Skeletal muscle cell (primary cell): ENCODE results near the gene TGM6.
"Not testable (repeated sequence)": the region's sequence is repeated elsewhere in the genome, so short reads cannot be mapped to it uniquely, and the experiment has no call there.

Source experiments
- DNase-seq: peaks from one replicate; pipeline ENCODE4 v3.0.0-alpha.2; 2010; ENCODE audit warnings: low read depth
- H3K4me3 ChIP-seq: 2 replicates; pipeline ENCODE4 v1.5.1; 2011; ENCODE audit warnings: low read depth, mild to moderate bottlenecking, control low read depth, low read length, moderate library complexity

Gene TGM6

DNA sequence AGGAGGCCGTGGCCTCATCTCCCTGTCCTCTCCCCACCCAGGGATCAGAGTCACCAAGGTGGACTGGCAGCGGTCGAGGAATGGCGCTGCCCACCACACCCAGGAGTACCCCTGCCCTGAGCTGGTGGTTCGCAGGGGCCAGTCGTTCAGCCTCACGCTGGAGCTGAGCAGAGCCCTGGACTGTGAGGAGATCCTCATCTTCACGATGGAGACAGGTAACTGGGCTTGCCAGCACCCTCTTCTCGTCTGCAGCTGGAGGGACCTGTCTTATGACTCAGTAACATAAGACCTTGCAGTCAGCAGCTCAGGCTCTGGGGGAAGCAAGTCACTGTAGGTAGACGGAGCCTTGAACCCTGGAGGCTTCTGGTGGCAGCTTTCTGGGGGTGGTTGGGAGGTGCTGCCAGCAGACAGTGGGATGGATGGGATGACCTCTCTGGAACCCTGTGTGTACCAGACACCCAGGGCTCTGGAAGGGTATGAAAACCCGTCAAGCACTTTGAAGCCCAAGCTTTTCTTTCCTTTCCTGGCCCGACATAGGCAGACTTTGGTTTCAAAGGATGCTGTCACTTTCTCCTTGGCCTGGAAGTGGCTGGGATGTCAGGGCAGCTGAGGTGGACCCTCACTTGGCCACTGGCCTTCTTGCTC, 13.8 kb downstream of the TGM6 start:
- no peak for DNase-seq
- H3K4me3 ChIP-seq = no peak overlapping the region

DNA sequence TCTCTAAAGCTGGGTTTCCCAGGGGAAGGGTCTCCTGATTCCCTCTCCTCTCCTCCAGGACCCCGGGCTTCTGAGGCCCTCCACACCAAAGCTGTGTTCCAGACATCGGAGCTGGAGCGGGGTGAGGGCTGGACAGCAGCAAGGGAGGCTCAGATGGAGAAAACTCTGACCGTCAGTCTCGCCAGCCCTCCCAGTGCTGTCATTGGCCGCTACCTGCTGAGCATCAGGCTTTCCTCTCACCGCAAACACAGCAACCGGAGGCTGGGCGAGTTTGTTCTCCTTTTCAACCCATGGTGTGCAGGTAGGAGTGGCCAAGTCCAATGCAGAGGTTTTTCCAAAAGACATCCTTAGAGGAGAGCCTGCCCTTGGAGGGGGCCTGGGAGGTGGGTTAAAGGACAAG, 14.4 kb downstream of the TGM6 start:
- no peak for DNase-seq
- H3K4me3 ChIP-seq = no peak overlapping the region

DNA sequence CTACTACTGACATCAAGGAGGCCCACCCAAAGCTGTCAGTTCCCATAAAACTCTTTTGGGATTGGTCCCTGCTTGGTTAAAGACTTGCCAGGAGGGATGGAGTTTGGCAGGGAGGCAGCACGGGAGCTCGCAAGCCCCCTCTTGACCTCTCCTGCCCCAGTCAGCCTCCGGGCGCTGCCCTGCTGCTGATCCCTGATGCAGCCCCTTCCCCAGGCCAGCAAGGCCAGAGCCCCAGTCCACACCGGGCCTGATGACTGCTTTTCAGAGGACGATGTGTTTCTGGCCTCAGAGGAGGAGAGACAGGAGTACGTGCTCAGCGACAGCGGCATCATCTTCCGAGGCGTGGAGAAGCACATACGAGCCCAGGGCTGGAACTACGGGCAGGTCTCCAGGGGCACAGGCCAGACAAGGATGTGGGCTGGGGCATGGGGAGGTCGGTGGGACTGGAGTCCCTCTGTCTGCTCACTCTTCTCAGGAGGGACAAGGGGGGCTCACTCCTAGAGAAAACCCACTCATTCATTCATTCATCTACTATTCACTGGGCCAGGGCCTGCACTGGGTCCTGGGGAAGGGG, 15.6 kb downstream of the TGM6 start:
- no peak overlapping the region for H3K4me3 ChIP-seq
- DNase-seq = no peak

DNA sequence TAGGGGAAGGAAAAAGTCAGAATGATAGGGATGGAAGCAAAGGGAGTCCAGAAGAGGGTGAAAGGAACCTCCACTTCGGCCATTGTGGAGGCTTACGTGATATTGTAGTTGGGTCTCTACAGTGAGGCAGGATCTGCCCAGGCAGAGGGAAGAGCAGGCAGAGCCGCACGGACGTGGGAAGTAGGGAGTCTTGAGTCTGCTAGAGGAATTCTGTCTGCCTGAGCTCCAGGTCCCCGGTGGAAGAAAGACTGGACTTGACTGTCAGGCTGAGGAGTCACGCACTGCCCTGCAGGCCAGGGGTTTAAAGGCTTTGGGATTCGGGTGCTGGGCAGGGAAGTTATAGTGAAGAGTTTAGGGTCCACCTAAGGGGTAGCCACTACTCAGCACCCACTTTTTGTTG, 16.4 kb downstream of the TGM6 start:
- H3K4me3 ChIP-seq = no peak overlapping the region
- DNase-seq = no peak

DNA sequence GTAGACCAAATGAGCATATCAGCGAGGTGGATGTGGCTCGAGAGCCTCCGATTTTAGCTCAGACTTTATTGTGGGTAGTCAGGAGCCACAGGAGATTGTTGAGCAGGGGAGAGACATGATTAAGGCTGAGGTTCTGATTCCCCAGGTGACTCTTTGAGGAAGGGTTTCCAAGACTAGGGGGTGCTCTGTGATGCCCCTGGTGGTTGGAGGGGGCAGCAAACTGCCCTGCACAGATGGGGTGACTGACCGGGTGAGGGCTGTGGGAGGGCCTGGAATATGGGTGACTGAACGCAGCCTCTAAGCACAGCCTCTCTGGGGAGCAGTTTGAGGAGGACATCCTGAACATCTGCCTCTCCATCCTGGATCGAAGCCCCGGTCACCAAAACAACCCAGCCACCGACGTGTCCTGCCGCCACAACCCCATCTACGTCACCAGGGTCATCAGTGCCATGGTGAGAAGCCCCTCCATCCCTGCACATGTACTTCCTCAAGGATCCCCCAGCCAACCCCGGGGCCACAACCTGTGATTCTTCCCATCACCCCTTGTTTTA, 17.0 kb downstream of the TGM6 start:
- DNase-seq = no peak
- H3K4me3 ChIP-seq = no peak overlapping the region

DNA sequence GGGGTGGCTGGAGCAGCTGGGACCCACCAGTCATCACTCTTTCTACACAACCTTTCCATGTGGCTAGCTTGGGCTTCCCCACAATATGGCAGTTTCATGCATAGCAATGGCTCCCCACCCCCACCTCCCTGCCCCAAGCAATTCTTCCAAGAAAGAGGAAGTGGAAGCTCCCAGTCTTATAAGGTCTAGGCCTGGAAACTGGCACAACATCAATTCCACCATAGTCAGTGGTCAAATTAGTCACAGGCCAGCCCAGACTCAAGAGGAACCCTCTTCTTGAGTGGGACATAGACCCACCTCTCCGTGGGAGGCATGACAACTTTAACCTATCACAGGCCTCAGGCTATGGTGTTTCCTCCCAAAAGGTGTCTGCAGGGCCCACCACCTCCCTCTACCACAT, 17.7 kb downstream of the TGM6 start:
- DNase-seq = no peak
- no peak overlapping the region for H3K4me3 ChIP-seq

DNA sequence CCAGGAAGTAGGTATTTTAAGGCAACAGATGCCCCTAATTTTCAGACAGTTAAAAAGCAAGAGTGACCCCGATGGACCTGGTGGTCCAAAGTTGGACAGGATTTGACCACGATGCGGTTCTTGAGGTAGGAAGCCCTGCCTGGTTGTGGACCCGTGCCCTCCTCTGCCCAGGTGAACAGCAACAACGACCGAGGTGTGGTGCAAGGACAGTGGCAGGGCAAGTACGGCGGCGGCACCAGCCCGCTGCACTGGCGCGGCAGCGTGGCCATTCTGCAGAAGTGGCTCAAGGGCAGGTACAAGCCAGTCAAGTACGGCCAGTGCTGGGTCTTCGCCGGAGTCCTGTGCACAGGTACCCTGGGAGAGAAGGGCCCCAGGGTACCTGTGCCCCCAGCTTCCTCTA, 18.7 kb downstream of the TGM6 start:
- H3K4me3 ChIP-seq = no peak overlapping the region
- no peak for DNase-seq

DNA sequence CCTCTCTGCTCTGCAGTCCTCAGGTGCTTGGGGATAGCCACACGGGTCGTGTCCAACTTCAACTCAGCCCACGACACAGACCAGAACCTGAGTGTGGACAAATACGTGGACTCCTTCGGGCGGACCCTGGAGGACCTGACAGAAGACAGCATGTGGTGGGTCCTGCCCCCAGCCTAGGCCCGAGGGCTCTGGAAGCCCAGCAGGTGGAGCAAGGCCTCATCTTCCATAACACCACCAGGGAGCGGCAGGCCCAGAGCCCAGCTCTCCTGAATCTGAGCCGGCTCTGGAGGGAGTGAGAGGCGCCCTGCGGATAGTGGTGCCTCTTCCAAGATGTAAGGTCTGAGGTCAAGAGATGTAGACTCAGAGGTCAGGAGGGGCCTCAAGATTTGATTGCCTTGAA, 19.6 kb downstream of the TGM6 start:
- no peak overlapping the region for H3K4me3 ChIP-seq
- DNase-seq = no peak

DNA sequence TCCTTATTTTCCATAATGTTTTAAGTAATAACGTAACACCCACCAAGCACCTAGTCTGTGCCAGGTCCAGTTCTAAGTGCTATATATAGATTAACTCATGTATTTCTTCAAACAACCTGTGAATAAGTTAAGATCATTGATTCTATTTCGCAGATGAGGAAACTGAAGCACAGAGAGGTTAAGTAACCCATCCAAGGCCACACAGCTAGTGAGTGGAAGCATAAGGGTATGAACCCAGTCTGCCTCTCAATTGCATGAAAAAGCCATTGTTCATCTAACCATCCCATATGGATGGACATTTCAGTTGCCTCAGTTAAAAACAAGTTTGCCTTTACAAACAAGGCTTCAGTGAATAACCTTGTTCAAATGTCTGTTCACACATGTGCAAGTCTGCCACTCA, 20.8 kb downstream of the TGM6 start:
- DNase-seq = no peak
- no peak overlapping the region for H3K4me3 ChIP-seq

DNA sequence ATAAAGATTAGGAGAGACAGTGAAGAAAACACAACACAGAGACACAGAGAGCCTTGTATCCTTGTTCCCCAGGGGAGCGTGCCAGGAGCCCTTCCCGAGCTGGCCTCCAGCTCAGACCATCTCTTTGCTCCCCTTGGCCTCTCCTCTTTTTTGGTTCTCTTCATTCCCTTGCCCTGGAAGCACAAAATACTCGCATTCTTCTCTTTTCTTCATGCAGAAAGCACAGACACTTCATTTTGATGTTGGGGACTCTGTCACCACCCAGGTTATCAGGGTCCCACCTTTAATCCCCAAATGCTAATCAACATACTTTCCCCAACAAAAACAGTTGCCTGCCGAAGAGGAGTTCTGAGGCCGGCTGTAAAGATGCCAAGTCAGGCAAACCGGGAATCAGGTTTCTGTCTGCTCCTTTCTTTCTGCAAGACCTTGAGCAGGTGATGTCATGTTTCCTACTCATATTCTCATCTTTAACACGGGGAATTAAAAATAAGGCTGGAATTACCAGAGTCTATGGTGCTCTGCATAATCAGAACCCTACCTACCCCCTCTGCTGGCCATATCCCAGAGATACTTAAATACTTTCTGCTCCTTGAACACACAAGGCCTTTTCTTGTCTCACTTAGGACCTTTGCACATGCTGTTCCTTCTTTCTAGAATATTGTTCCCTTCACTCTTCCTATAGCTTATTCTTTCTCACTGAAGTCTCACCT, 21.7 kb downstream of the TGM6 start:
- H3K4me3 ChIP-seq = no peak overlapping the region
- DNase-seq = peak; percentile 36

DNA sequence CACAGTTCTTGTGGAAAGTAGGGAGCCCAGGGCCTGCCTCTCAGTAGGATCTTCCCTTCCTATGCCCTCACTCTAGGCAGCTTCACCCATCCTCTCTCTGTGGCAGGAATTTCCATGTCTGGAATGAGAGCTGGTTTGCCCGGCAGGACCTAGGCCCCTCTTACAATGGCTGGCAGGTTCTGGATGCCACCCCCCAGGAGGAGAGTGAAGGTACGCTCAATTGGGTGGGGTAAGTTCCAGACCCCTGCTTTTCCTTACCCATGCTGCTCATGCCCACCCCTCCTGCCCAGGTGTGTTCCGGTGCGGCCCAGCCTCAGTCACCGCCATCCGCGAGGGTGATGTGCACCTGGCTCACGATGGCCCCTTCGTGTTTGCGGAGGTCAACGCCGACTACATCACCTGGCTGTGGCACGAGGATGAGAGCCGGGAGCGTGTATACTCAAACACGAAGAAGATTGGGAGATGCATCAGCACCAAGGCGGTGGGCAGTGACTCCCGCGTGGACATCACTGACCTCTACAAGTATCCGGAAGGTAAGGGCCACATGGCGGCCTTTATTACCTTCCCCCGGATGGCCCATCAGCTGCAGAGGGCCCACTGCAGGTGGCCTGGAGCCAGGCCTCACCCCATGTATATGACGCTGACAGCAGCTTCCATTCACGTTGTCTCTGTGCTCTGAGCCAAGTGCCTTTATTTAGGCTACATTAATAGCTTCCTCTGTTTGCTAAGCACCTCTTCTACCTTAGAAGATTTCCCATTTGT, 22.8 kb downstream of the TGM6 start:
- no peak overlapping the region for H3K4me3 ChIP-seq
- no peak for DNase-seq

DNA sequence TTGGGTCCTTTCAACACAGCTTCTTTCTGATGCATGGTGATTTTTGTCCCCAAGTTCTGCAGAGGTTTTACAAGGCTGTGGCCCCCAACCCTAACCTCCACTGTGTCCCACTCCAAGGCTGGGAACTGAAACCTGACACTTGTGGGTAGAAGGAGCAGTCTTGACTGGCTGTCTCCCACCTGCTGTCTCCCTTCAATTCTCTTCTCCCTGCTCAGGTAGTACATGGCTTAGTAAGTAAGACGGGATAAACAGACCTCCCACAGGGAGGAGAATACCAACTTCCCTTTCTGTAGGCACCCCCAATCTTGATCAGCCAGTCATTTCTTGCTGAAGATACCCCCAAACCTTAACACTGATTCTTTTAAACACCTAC, 25.0 kb downstream of the TGM6 start:
- DNase-seq = no peak
- H3K4me3 ChIP-seq = no peak overlapping the region

DNA sequence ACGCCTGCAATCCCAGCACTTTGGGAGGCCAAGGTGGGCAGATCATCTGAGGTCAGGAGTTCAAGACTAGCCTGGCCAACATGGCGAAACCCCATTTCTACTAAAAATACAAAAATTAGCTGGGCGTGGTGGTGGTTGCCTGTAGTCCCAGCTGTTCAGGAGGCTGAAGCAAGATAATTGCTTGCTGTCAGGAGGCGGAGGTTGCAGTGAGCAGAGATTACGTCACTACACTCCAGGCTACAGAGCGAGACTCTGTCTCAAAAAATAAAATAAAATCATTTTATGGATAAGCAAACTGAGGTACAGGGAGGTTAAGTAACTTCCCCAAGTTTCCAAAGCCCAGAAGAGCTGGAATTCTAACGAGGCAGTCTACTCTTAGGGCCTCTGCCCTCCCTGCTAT, 26.7 kb downstream of the TGM6 start:
- DNase-seq, H3K4me3 ChIP-seq: not testable (repeated sequence)

DNA sequence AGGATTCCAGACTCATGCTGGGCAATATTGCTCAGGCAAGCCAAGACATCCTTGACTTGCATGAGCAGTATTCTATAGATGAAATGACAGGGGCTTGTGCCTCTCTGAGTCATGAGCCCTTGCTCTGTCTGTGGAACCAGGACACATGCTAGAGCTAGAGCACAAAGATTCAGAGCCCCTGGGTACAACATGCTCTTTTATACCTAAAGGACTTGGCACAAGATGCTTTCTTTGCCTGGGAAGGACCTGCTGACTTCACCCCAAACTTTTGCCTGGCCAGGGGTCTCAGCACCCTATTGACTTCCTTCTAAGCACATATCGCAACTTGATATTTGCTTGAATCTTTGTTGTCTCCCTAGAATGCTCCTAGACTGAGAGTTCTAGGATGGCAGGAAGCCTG, 27.4 kb downstream of the TGM6 start:
- DNase-seq = no peak
- H3K4me3 ChIP-seq = no peak overlapping the region

DNA sequence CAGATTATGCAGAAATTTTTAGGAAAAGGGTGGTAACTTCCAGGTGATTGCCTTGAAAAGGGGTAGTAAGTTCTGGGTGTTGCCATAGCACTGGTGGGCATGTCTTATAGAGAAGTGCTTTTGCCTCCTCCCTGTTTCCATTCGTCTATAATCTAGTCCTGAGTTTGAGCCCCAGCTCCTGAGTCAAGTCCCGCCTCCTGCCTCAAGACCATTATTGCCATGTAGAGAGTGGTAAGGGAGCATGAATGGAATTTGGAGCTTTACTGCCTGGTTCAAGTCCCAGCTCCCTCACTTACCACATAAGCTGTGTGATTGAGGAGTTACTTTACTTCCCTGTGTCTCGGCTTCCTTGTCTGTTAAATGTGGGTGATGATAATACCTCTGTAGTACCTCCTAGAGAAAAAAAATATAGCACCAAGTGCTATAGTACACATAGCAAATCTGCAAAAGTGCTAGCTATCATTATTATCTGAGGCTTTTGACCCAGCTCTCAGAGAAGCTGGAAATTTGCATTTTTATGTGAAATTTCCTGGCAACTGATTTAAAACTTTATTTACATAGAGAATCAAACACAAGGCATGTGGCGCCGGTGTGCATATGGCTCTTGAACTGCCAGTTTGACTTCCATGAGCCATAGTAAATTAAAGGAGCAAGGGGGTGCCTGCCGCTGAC, 36.0 kb downstream of the TGM6 start:
- no peak overlapping the region for H3K4me3 ChIP-seq
- DNase-seq = no peak

DNA sequence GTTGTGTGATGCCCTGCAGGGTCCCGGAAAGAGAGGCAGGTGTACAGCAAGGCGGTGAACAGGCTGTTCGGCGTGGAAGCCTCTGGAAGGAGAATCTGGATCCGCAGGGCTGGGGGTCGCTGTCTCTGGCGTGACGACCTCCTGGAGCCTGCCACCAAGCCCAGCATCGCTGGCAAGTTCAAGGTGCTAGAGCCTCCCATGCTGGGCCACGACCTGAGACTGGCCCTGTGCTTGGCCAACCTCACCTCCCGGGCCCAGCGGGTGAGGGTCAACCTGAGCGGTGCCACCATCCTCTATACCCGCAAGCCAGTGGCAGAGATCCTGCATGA, 36.5 kb downstream of the TGM6 start:
- no peak overlapping the region for H3K4me3 ChIP-seq
- no peak for DNase-seq

DNA sequence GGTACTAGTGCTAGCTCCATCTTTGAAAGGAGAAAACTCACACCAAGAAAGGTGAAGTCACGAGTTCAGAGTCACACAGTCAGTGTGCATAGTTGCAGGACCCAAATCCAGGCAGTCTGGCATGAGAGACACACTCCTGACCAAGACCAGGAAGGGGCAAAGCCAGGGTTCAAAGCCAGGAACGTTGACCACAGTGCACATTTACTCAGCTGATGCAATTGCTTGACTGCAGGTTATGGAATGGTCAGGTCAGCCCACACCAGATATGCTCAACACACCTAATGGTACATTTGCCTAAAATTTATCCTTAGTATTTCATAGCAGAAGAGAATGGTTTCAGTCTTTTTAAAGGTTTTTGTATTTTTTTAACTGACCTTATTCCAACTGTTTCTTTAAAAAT, 37.7 kb downstream of the TGM6 start:
- H3K4me3 ChIP-seq = no peak overlapping the region
- DNase-seq = no peak

DNA sequence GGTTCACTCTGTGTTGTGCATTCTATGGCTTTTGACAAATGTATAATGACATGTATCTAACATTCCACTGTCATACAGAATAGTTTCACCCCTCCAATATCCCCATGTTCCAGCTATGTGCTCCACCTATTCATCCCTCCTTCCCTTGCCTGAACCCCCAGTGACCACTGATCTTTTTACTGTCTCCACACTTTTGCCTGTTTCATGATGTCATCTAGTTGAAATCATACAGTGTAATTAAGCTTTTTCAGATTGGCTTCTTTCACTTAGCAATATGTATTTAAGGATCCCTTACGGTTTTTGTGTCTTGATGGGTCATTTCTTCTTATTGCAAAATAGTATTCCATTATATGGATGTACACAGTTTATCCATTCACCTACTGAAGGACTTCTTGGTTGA, 39.8 kb downstream of the TGM6 start:
- no peak overlapping the region for H3K4me3 ChIP-seq
- DNase-seq = no peak

DNA sequence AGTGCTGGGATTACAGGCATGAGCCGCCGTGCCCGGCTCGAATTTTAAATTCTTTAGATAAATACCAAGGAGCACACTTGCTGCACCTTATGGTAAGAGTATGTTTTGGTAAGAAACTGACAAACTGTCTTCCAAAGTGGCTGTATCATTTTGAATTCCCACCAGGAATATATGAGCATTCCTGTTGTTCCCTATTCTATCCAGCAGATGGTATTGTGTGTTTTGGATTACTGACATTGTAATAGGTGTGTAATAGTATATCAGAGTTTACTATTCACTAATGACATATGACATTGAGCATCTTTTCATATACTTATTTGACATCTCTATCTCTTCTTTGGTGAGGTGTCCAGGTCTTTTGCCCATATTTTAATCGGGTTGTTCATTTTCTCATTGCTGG, 40.5 kb downstream of the TGM6 start:
- DNase-seq = no peak
- H3K4me3 ChIP-seq = no peak overlapping the region

DNA sequence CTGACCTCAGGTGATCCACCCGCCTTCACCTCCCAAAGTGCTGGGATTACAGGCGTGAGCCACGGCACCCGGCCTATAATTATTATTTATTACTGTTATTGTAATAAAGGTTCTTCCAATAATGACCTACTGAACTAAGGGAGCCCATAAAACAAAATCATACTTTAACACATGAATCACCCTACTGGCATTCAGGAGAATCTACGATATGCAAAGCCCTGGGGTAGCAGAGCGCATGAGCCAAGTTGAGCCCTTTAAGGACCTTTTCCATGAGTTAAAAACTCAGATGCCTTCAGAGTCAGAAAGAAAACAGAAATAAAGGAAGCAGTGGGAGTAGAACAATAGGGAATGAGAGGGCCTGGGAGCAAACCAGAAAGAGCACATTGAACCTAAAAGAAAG, 48.4 kb downstream of the TGM6 start:
- no peak overlapping the region for H3K4me3 ChIP-seq
- DNase-seq = no peak
